K562 (cell line): ENCODE results near the gene NFATC3. TPM values are rescaled to one million over a fixed set of nuclear protein-coding genes. Genes with fewer than 3 reads are reported as not detected.

Experiments used
- ETV1 ChIP-seq: fragments of 450-650 bp; conservative IDR thresholded peaks from 2 replicates; pipeline ENCODE4 v1.6.1; 2016; ENCODE audit warnings: missing genetic modification characterization, control low read depth, low read depth, missing compliant biosample characterization
- FOXA1 ChIP-seq: fragments of 450-650 bp; IDR thresholded peaks from 2 replicates; pipeline ENCODE4 v1.6.1; 2016; ENCODE audit warnings: mild to moderate bottlenecking, borderline replicate concordance
- GABPA ChIP-seq: fragments of 200-800 bp; sonication (Bioruptor generic); conservative IDR thresholded peaks from 2 replicates; pipeline ENCODE4 v1.6.1; 2016; ENCODE audit warnings: low read depth, missing genetic modification characterization, missing compliant biosample characterization
- GMEB1 ChIP-seq: fragments of 250-450 bp; sonication (Bioruptor Pico); IDR thresholded peaks from 2 replicates; pipeline ENCODE4 v1.4.0; 2020; ENCODE audit warnings: mild to moderate bottlenecking
- HLTF ChIP-seq: fragments of 450-650 bp; IDR thresholded peaks from 2 replicates; pipeline ENCODE4 v1.6.1; 2016
- HNRNPL ChIP-seq: fragments of 200-400 bp; formaldehyde crosslinking; IDR thresholded peaks from 2 replicates; pipeline ENCODE4 v1.6.1; 2017; ENCODE audit warnings: low read depth, mild to moderate bottlenecking, low read length
- PCBP2 ChIP-seq: fragments of 200-400 bp; formaldehyde crosslinking; IDR thresholded peaks from 2 replicates; pipeline ENCODE4 v1.6.1; 2018; ENCODE audit warnings: low read length, low read depth, mild to moderate bottlenecking, moderate library complexity; ENCODE audit not compliant: poor library complexity, severe bottlenecking
- POLR2AphosphoS2 ChIP-seq: IDR thresholded peaks from 2 replicates; pipeline ENCODE4 v1.6.1; 2012; ENCODE audit warnings: low read length, improper control_type of control experiment
- SNAPC5 ChIP-seq: fragments of 250-450 bp; sonication (Bioruptor Pico); IDR thresholded peaks from 2 replicates; pipeline ENCODE4 v1.8.0; 2021; ENCODE audit warnings: moderate library complexity, mild to moderate bottlenecking, inconsistent platforms
- SNIP1 ChIP-seq: fragments of 450-650 bp; IDR thresholded peaks from 2 replicates; pipeline ENCODE4 v1.7.1; 2017; ENCODE audit warnings: low read depth, mild to moderate bottlenecking
- THAP12 ChIP-seq: fragments of 250-450 bp; sonication (Bioruptor Pico); IDR thresholded peaks from 2 replicates; pipeline ENCODE4 v1.9.0; 2021; ENCODE audit warnings: mild to moderate bottlenecking, inconsistent platforms
- ZNF140 ChIP-seq: fragments of 250-450 bp; sonication (Bioruptor Pico); IDR thresholded peaks from 2 replicates; pipeline ENCODE4 v1.8.0; 2021; ENCODE audit warnings: moderate library complexity, mild to moderate bottlenecking, inconsistent platforms
- ZNF324 ChIP-seq: fragments of 250-450 bp; sonication (Bioruptor Pico); IDR thresholded peaks from 2 replicates; pipeline ENCODE4 v1.4.0; 2020; ENCODE audit warnings: mild to moderate bottlenecking
- ZNF431 ChIP-seq: sonication (generic); formaldehyde crosslinking; IDR thresholded peaks from 2 replicates; pipeline ENCODE4 v1.8.0; 2022; ENCODE audit warnings: mild to moderate bottlenecking, missing genetic modification reagents
- ZNF668 ChIP-seq: fragments of 250-450 bp; sonication (Bioruptor Pico); IDR thresholded peaks from 2 replicates; pipeline ENCODE4 v1.8.0; 2022; ENCODE audit warnings: mild to moderate bottlenecking, inconsistent platforms
- polyA plus RNA-seq, 8 experiments: library from polyadenylated mRNA; depleted of rRNA in 4 of 8; stranded (reverse) in 5 of 8; unstranded in 3 of 8; fragments of >200 nt; fragmentation: Nextera tagmentation in 2 of 8; fragmentation: Illumina TruSeq in 1 of 8; extraction: Ambion mirVana in 2 of 8; extraction: Trizol in 1 of 8; gene quantifications; 2 replicates each; pipeline versions ENCODE4 v1.2.1 to v1.2.3, GENCODE V29; 2011 to 2014; ENCODE audit warnings: inconsistent platforms in 1 of 8, missing spikeins in 1 of 8
- total RNA-seq, 7 experiments: library from RNA; depleted of rRNA in 6 of 7; stranded (reverse); fragments of >200 nt in 6 of 7; fragmentation: Illumina TruSeq in 2 of 7; extraction: Trizol in 2 of 7; gene quantifications; 2 replicates each; pipeline versions ENCODE4 v1.2.1 to v1.2.3, GENCODE V29; 2011 to 2021; ENCODE audit warnings: low replicate concordance in 1 of 7
- TF ChIP-seq, protein P1 (sequence below): fragments of 250-450 bp; sonication (Bioruptor Pico); IDR thresholded peaks from 2 replicates; pipeline ENCODE4 v1.8.0; 2021; ENCODE audit warnings: mild to moderate bottlenecking, moderate library complexity
- TF ChIP-seq, protein P2 (sequence below): sonication (generic); formaldehyde crosslinking; IDR thresholded peaks from 2 replicates; pipeline ENCODE4 v1.5.0; 2020; ENCODE audit warnings: missing genetic modification reagents
- TF ChIP-seq, protein P3 (sequence below): fragments of 250-450 bp; sonication (Bioruptor Pico); IDR thresholded peaks from 2 replicates; pipeline ENCODE4 v1.4.0; 2020; ENCODE audit warnings: mild to moderate bottlenecking, moderate library complexity

NFATC3 gene
- total and polyA plus RNA-seq, 9 of the 15 experiments (the other 6 are each of a cell fraction or from before 2014, with no cell fraction given), result 15.7 to 98.4 (median 59.4) TPM

- TF ChIP-seq THAP12 (CRISPR knock-in tag) (no peak), ETV1 (0 out of 2 replicates have a peak, but pooled peaks have one; percentile 25), ZNF140 (CRISPR knock-in tag) (no peak), PCBP2 (no peak), POLR2AphosphoS2 (no peak), GMEB1 (CRISPR knock-in tag) (peak; percentile 3; the same call in 1 of the 2 replicates), FOXA1 (no peak), ZNF324 (CRISPR knock-in tag) (no peak), SNIP1 (no peak), HLTF (no peak), HNRNPL (no peak), SNAPC5 (CRISPR knock-in tag) (no peak), ZNF668 (CRISPR knock-in tag) (peak; percentile 18; the same call in 1 of the 2 replicates), GABPA (tag) (peak; percentile 79), ZNF431 (CRISPR knock-in tag) (no peak)
- TF ChIP-seq, protein P1, sequence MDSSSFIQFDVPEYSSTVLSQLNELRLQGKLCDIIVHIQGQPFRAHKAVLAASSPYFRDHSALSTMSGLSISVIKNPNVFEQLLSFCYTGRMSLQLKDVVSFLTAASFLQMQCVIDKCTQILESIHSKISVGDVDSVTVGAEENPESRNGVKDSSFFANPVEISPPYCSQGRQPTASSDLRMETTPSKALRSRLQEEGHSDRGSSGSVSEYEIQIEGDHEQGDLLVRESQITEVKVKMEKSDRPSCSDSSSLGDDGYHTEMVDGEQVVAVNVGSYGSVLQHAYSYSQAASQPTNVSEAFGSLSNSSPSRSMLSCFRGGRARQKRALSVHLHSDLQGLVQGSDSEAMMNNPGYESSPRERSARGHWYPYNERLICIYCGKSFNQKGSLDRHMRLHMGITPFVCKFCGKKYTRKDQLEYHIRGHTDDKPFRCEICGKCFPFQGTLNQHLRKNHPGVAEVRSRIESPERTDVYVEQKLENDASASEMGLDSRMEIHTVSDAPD (CRISPR knock-in tag), result no peak
- TF ChIP-seq, protein P2, sequence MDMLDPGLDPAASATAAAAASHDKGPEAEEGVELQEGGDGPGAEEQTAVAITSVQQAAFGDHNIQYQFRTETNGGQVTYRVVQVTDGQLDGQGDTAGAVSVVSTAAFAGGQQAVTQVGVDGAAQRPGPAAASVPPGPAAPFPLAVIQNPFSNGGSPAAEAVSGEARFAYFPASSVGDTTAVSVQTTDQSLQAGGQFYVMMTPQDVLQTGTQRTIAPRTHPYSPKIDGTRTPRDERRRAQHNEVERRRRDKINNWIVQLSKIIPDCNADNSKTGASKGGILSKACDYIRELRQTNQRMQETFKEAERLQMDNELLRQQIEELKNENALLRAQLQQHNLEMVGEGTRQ (CRISPR knock-in tag), result no peak
- TF ChIP-seq, protein P3, sequence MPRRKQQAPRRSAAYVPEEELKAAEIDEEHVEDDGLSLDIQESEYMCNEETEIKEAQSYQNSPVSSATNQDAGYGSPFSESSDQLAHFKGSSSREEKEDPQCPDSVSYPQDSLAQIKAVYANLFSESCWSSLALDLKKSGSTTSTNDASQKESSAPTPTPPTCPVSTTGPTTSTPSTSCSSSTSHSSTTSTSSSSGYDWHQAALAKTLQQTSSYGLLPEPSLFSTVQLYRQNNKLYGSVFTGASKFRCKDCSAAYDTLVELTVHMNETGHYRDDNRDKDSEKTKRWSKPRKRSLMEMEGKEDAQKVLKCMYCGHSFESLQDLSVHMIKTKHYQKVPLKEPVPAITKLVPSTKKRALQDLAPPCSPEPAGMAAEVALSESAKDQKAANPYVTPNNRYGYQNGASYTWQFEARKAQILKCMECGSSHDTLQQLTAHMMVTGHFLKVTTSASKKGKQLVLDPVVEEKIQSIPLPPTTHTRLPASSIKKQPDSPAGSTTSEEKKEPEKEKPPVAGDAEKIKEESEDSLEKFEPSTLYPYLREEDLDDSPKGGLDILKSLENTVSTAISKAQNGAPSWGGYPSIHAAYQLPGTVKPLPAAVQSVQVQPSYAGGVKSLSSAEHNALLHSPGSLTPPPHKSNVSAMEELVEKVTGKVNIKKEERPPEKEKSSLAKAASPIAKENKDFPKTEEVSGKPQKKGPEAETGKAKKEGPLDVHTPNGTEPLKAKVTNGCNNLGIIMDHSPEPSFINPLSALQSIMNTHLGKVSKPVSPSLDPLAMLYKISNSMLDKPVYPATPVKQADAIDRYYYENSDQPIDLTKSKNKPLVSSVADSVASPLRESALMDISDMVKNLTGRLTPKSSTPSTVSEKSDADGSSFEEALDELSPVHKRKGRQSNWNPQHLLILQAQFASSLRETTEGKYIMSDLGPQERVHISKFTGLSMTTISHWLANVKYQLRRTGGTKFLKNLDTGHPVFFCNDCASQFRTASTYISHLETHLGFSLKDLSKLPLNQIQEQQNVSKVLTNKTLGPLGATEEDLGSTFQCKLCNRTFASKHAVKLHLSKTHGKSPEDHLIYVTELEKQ (CRISPR knock-in tag), result peak; percentile 54; the same call in 1 of the 2 replicates
These were observed 489 bp upstream of the NFATC3 start (continued) for GRCh38 chr16:68084504-68085258.
